ENCODE measurements around the gene ANO10.

Gene ANO10

GRCh38 chr3:43515970-43516635, 105.7 kb downstream of the ANO10 start:
- no peaks in the 10 kb centered on the region for H3K27me3 ChIP-seq
- H3K4me1 ChIP-seq: no peaks in the 10 kb centered on the region
- H3K27ac ChIP-seq: no peak overlapping the region
- no peak overlapping the region for H3K4me3 ChIP-seq
- H3K9me3 ChIP-seq (replicated peaks in 1 of 11): peaks cover 32 to 43% (median 39%) of the 10 kb centered on the region in 11 experiments
- TF ChIP-seq Cebpa-rat (IDR thresholded peaks at IDR 0.05): no peak
- no peak overlapping the region for H3K9ac ChIP-seq
- H4K20me1 ChIP-seq: no peaks in the 10 kb centered on the region
- H3K36me3 ChIP-seq: peaks cover 9 to 38% (median 14%) of the 10 kb centered on the region in 11 experiments; a peak in 18 of 22 replicates
- no peak overlapping the region for H3K4me2 ChIP-seq

DNA sequence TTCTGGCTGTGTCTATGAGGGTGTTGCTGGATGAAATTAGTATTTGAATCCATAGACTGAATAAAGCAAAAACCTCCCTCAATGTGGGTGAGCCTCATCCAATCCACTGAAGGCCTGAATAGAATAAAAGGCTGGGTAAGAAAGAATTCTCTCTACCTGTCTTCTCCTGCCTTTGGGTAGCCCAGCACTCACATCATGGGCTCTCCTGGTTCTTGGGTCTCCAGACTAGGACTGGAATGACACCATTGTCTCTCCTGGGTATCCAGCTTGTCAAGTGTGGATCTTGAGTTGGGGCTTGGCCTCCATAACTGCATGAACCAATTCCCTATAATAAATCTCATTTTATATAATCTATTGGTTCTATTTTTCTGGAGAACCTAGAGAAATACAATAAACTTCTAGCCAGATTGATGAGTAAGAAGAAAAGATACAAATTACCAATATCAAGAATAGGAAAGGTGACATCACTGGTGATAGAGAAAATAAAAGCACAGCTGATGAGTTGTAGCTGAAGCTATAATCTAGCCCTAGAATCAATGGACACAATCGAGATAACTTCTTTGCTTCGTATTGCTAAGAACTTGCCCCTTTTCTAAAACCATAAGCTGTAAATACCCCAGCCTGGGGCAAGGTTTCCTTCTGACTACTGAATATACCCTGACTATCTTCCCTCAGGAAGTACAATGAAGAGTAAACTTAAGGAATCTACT, 106.4 kb downstream of the ANO10 start:
- Histone ChIP-seq H3K4me3 (no peak overlapping the region), H3K9me3 (replicated peaks in 1 of 11) (peaks cover 32 to 37% (median 33%) of the 10 kb centered on the region in 11 experiments), H4K20me1 (no peaks in the 10 kb centered on the region), H3K27me3 (no peaks in the 10 kb centered on the region), H3K9ac (no peak overlapping the region), H3K36me3 (peaks cover 9 to 30% (median 14%) of the 10 kb centered on the region in 11 experiments; a peak in 18 of 22 replicates), H3K4me2 (no peak overlapping the region), H3K4me1 (no peaks in the 10 kb centered on the region), H3K27ac (no peak overlapping the region)
- no peak for TF ChIP-seq Cebpa-rat (IDR thresholded peaks at IDR 0.05)

GRCh38 chr3:43512754-43513404, 108.9 kb downstream of the ANO10 start:
- no peaks in the 10 kb centered on the region for H3K27me3 ChIP-seq
- H3K4me1 ChIP-seq: no peaks in the 10 kb centered on the region
- H3K9ac ChIP-seq: no peak overlapping the region
- H3K36me3 ChIP-seq: peaks cover 0 to 8% (median 0%) of the 10 kb centered on the region in 11 experiments; a peak in 7 of 22 replicates
- H3K4me2 ChIP-seq: no peak overlapping the region
- TF ChIP-seq Cebpa-rat (IDR thresholded peaks at IDR 0.05): no peak
- H3K4me3 ChIP-seq: no peak overlapping the region
- H3K9me3 ChIP-seq (replicated peaks in 1 of 11): peaks cover 7 to 12% (median 8%) of the 10 kb centered on the region in 11 experiments
- no peaks in the 10 kb centered on the region for H4K20me1 ChIP-seq
- no peak overlapping the region for H3K27ac ChIP-seq

- H3K27ac ChIP-seq: no peak overlapping the region
- no peak overlapping the region for H3K9ac ChIP-seq
- H3K4me2 ChIP-seq: no peak overlapping the region
- H3K9me3 ChIP-seq (replicated peaks in 1 of 11): no peaks in the 10 kb centered on the region
- no peak for TF ChIP-seq Cebpa-rat (IDR thresholded peaks at IDR 0.05)
- no peaks in the 10 kb centered on the region; a peak in 1 of 22 replicates for H4K20me1 ChIP-seq
- H3K4me1 ChIP-seq: no peaks in the 10 kb centered on the region
- no peak overlapping the region for H3K4me3 ChIP-seq
- no peaks in the 10 kb centered on the region for H3K27me3 ChIP-seq
- H3K36me3 ChIP-seq: no peaks in the 10 kb centered on the region; a peak in 1 of 22 replicates
Measured at GRCh38 chr3:43506644-43507043, 115.2 kb downstream of the ANO10 start.

DNA sequence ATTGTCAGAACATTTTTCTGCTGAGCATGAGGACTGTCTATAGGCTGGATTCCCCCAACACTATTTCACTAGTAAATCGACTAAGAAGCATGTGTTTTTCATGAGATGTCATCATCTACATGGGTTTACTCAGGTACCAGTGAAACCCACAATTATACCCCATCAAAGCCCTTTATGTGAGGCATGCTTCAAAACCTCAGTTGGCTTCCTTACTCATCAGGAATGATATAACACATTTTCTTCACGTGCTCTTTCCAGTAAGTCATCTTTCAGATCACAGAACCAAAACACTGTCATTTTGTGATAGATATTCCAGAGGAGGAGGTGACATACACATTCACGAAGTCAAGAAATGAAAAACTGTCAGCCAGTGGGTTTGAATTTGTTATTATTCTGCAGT, 116.5 kb downstream of the ANO10 start:
- no peaks in the 10 kb centered on the region; a peak in 1 of 22 replicates for H4K20me1 ChIP-seq

DNA sequence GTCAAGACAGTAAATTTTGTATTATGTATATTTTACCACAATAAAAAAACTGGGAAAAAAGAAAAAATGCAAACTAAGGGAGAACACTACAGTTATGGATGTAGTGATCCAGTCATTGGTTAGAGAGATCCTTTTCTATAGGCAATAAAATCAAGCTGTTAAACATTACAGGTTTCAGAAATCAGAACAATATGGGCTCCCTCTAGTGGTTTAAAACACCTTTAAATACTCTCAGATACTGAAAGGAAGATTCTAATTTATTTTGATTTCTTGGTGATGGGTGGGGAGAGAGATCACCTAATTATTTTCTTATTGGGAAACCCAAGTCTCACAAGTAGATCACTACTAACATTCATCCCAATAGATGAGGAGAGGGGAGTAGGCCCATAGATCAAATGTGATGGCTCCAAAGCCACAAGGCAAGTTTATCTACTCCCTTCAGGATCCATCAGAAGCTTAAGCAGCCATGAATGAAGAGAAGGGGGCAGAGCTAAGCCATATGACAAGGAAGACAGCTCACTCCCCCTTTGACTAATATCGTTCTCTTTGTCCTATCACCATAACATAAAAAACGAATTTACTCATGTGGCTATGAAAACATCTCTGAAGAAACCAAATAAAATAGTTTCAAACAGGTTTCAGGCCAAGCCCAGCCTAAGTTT, 118.6 kb downstream of the ANO10 start:
- peaks cover 3 to 19% (median 14%) of the 10 kb centered on the region in 10 experiments; a peak in 16 of 20 replicates for H3K4me1 ChIP-seq
- H3K27ac ChIP-seq: no peak overlapping the region
- no peak overlapping the region for H3K9ac ChIP-seq
- H3K9me3 ChIP-seq (replicated peaks in 1 of 11): no peaks in the 10 kb centered on the region
- no peak overlapping the region for H3K4me3 ChIP-seq
- no peaks in the 10 kb centered on the region for H3K27me3 ChIP-seq
- H3K36me3 ChIP-seq: no peaks in the 10 kb centered on the region
- H3K4me2 ChIP-seq: no peak overlapping the region
- no peaks in the 10 kb centered on the region; a peak in 1 of 22 replicates for H4K20me1 ChIP-seq
- no peak for TF ChIP-seq Cebpa-rat (IDR thresholded peaks at IDR 0.05)

More for the DNA sequence above, 116.5 kb downstream of the ANO10 start:
- Histone ChIP-seq H3K36me3 (no peaks in the 10 kb centered on the region; a peak in 1 of 22 replicates), H3K9me3 (replicated peaks in 1 of 11) (no peaks in the 10 kb centered on the region), H3K9ac (no peak overlapping the region), H3K4me3 (no peak overlapping the region), H3K4me1 (no peaks in the 10 kb centered on the region), H3K27me3 (no peaks in the 10 kb centered on the region), H3K4me2 (no peak overlapping the region), H3K27ac (no peak overlapping the region)
- TF ChIP-seq Cebpa-rat (IDR thresholded peaks at IDR 0.05): no peak

GRCh38 chr3:43499256-43499655, 122.6 kb downstream of the ANO10 start:
- Histone ChIP-seq H3K4me3 (no peak overlapping the region), H3K36me3 (no peaks in the 10 kb centered on the region), H4K20me1 (no peaks in the 10 kb centered on the region), H3K9me3 (replicated peaks in 1 of 11) (no peaks in the 10 kb centered on the region), H3K27me3 (no peaks in the 10 kb centered on the region), H3K4me1 (peaks cover 3 to 24% (median 14%) of the 10 kb centered on the region in 10 experiments; a peak in 16 of 20 replicates), H3K4me2 (peak overlapping the region in 7 of 11 experiments; percentile 1 to 40 (median 15); a peak in 5 of 22 replicates), H3K27ac (no peak overlapping the region), H3K9ac (no peak overlapping the region)
- TF ChIP-seq Cebpa-rat (IDR thresholded peaks at IDR 0.05): no peak

DNA sequence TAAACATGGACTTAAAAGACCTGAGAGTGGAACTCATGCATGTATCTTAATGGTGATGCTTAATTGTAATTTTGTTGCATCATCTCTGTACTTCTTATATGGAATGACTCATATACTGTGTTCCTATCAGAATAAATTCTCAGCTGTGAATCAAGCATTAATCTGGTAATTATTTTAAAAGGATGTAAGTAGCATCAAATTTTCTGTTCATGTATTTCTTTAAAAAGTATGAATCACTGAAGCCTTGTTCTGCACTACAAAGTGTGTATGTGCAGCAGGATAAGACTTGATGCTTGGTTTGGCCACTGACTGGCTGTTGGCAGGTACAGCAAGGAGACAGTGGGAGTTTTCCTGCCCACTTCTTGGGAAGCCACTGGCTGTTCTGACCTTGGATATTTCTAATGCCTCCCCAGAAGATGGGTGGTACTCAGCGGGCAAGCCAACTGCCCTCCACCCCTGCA, 123.9 kb downstream of the ANO10 start:
- Histone ChIP-seq H3K4me2 (no peak overlapping the region), H3K9me3 (replicated peaks in 1 of 11) (peaks cover 0 to 2% (median 0%) of the 10 kb centered on the region in 11 experiments; a peak in 1 of 22 replicates), H3K4me1 (peaks cover 3 to 24% (median 14%) of the 10 kb centered on the region in 10 experiments; a peak in 16 of 20 replicates), H4K20me1 (no peaks in the 10 kb centered on the region), H3K27me3 (no peaks in the 10 kb centered on the region), H3K36me3 (no peaks in the 10 kb centered on the region), H3K27ac (no peak overlapping the region), H3K4me3 (no peak overlapping the region), H3K9ac (no peak overlapping the region)
- no peak for TF ChIP-seq Cebpa-rat (IDR thresholded peaks at IDR 0.05)

- Histone ChIP-seq H4K20me1 (no peaks in the 10 kb centered on the region), H3K9ac (no peak overlapping the region), H3K27ac (no peak overlapping the region)
Measured at GRCh38 chr3:43497422-43497821, 124.4 kb downstream of the ANO10 start.

More at GRCh38 chr3:43497422-43497821, 124.4 kb downstream of the ANO10 start:
- Histone ChIP-seq H3K36me3 (no peaks in the 10 kb centered on the region), H3K4me2 (no peak overlapping the region), H3K27me3 (no peaks in the 10 kb centered on the region), H3K4me3 (no peak overlapping the region), H3K9me3 (replicated peaks in 1 of 11) (peaks cover 0 to 4% (median 0%) of the 10 kb centered on the region in 11 experiments; a peak in 1 of 22 replicates), H3K4me1 (peaks cover 3 to 24% (median 14%) of the 10 kb centered on the region in 10 experiments; a peak in 16 of 20 replicates)
- no peak for TF ChIP-seq Cebpa-rat (IDR thresholded peaks at IDR 0.05)

Data from BLaER1 treated with 17β-estradiol and CSF1 and Interleukin-3, amounts not matched to agents 10 nM and 100 nM (cell line).